Measurements from ENCODE around the gene CPXM1. TPM values are rescaled to one million over a fixed set of nuclear protein-coding genes. Genes with fewer than 3 reads are reported as not detected.
"Not testable (repeated sequence)": the region's sequence is repeated elsewhere in the genome, so short reads cannot be mapped to it uniquely, and the experiment has no call there.

Gene CPXM1
- total and polyA plus RNA-seq, 4 donors: 0.08 to 5.5 (median 0.16) TPM

- no peak for TF ChIP-seq FOXA1 (IDR thresholded peaks at IDR 0.05)
- no peak for TF ChIP-seq NR2F2 (IDR thresholded peaks at IDR 0.05)
- TF ChIP-seq GABPA (IDR thresholded peaks at IDR 0.05 in 1 of 2, conservative IDR thresholded peaks at IDR 0.05 in 1 of 2): no peak
Measured at GRCh38 chr20:2834401-2835110, 34.1 kb upstream of the CPXM1 start (continued).

- H3K9ac ChIP-seq (ENCODE audit: low read depth in 1 of 2, low read length in 2 of 2): no peak overlapping the region
- TF ChIP-seq HNF4G (IDR thresholded peaks at IDR 0.05) (no peak), RXRA (IDR thresholded peaks at IDR 0.05) (no peak), JUND (IDR thresholded peaks at IDR 0.05) (no peak), TAF1 (conservative IDR thresholded peaks at IDR 0.05) (no peak), NR2F2 (IDR thresholded peaks at IDR 0.05) (no peak), RAD21 (IDR thresholded peaks at IDR 0.05) (no peak)
- 90% methylated on average over 1 of the region's 1 CpG for WGBS
- H3K27me3 ChIP-seq (ENCODE audit: control insufficient read depth in 4 of 4, insufficient read depth in 4 of 4, low read length in 3 of 4): no peaks in the 10 kb centered on the region
- peaks cover 0 to 11% (median 3%) of the 10 kb centered on the region in 4 donors for H3K36me3 ChIP-seq (ENCODE audit: control insufficient read depth in 4 of 4, insufficient read depth in 3 of 4, low read depth in 1 of 4, low read length in 3 of 4)
- H3K4me3 ChIP-seq (ENCODE audit: low read depth in 1 of 3, low read length in 3 of 3): no peak overlapping the region
- H3K4me1 ChIP-seq (ENCODE audit: control insufficient read depth in 4 of 4, insufficient read depth in 4 of 4, low read length in 3 of 4): no peaks in the 10 kb centered on the region
- H3K9me3 ChIP-seq (ENCODE audit: control insufficient read depth in 4 of 4, low read length in 3 of 4): no peaks in the 10 kb centered on the region
- DNase-seq (ENCODE audit: low spot score): no peak
- no peak overlapping the region for H3K27ac ChIP-seq (ENCODE audit: low read depth in 1 of 2, low read length in 2 of 2)
Measured at GRCh38 chr20:2833761-2834160, 33.3 kb upstream of the CPXM1 start.

- not testable (repeated sequence) for DNase-seq (ENCODE audit: low spot score); H3K4me3 ChIP-seq (ENCODE audit: low read depth in 1 of 3, low read length in 3 of 3); H3K27ac ChIP-seq (ENCODE audit: low read depth in 1 of 2, low read length in 2 of 2); H3K36me3 ChIP-seq (ENCODE audit: control insufficient read depth in 4 of 4, insufficient read depth in 3 of 4, low read depth in 1 of 4, low read length in 3 of 4); H3K4me1 ChIP-seq (ENCODE audit: control insufficient read depth in 4 of 4, insufficient read depth in 4 of 4, low read length in 3 of 4); H3K9me3 ChIP-seq (ENCODE audit: control insufficient read depth in 4 of 4, low read length in 3 of 4); H3K9ac ChIP-seq (ENCODE audit: low read depth in 1 of 2, low read length in 2 of 2); H3K27me3 ChIP-seq (ENCODE audit: control insufficient read depth in 4 of 4, insufficient read depth in 4 of 4, low read length in 3 of 4)
- WGBS: 88% methylated on average over 7 of the region's 7 CpGs
Measured at GRCh38 chr20:2831206-2831605, 30.8 kb upstream of the CPXM1 start.

GRCh38 chr20:2829376-2829775 is 28.9 kb upstream of the CPXM1 start:
- H3K4me3 ChIP-seq (ENCODE audit: low read depth in 1 of 3, low read length in 3 of 3): no peak overlapping the region
- no peak overlapping the region for H3K27ac ChIP-seq (ENCODE audit: low read depth in 1 of 2, low read length in 2 of 2)
- H3K4me1 ChIP-seq (ENCODE audit: control insufficient read depth in 4 of 4, insufficient read depth in 4 of 4, low read length in 3 of 4): no peaks in the 10 kb centered on the region
- H3K36me3 ChIP-seq (ENCODE audit: control insufficient read depth in 4 of 4, insufficient read depth in 3 of 4, low read depth in 1 of 4, low read length in 3 of 4): no peaks in the 10 kb centered on the region
- TF ChIP-seq HNF4A (conservative IDR thresholded peaks at IDR 0.05): no peak
- TF ChIP-seq NR2F2 (IDR thresholded peaks at IDR 0.05): no peak
- TF ChIP-seq TAF1 (conservative IDR thresholded peaks at IDR 0.05): no peak
- no peak for TF ChIP-seq MAX (IDR thresholded peaks at IDR 0.05)
- no peak overlapping the region for H3K9ac ChIP-seq (ENCODE audit: low read depth in 1 of 2, low read length in 2 of 2)
- WGBS: 77% methylated on average over 6 of the region's 6 CpGs
- no peaks in the 10 kb centered on the region for H3K9me3 ChIP-seq (ENCODE audit: control insufficient read depth in 4 of 4, low read length in 3 of 4)
- DNase-seq (ENCODE audit: low spot score): no peak
- no peaks in the 10 kb centered on the region for H3K27me3 ChIP-seq (ENCODE audit: control insufficient read depth in 4 of 4, insufficient read depth in 4 of 4, low read length in 3 of 4)

GRCh38 chr20:2826655-2827054 is 26.2 kb upstream of the CPXM1 start:
- TF ChIP-seq HNF4G (IDR thresholded peaks at IDR 0.05): no peak
- no peak for TF ChIP-seq CTCF (IDR thresholded peaks at IDR 0.05; ENCODE audit: low read depth, low read length, missing input control)
- TF ChIP-seq FOXA2 (IDR thresholded peaks at IDR 0.05): no peak
- TF ChIP-seq RAD21 (IDR thresholded peaks at IDR 0.05): no peak
- no peak for TF ChIP-seq HNF4A (conservative IDR thresholded peaks at IDR 0.05)
- TF ChIP-seq SP1 (IDR thresholded peaks at IDR 0.05): no peak
- TF ChIP-seq TAF1 (conservative IDR thresholded peaks at IDR 0.05): no peak
- no peak for TF ChIP-seq EGR1 (IDR thresholded peaks at IDR 0.05; ENCODE audit: low read depth in 2 of 2)
- TF ChIP-seq NR2F2 (IDR thresholded peaks at IDR 0.05): no peak
- TF ChIP-seq YY1 (IDR thresholded peaks at IDR 0.05): no peak
- TF ChIP-seq ZBTB33 (IDR thresholded peaks at IDR 0.05): no peak
- TF ChIP-seq MAX (IDR thresholded peaks at IDR 0.05): no peak
- TF ChIP-seq RXRA (IDR thresholded peaks at IDR 0.05): no peak
- no peak for TF ChIP-seq ATF3 (IDR thresholded peaks at IDR 0.05)
- no peak for TF ChIP-seq JUND (IDR thresholded peaks at IDR 0.05)
- Histone ChIP-seq H3K4me3 (ENCODE audit: low read depth in 1 of 3, low read length in 3 of 3) (no peak overlapping the region), H3K9ac (ENCODE audit: low read depth in 1 of 2, low read length in 2 of 2) (no peak overlapping the region), H3K27ac (ENCODE audit: low read depth in 1 of 2, low read length in 2 of 2) (no peak overlapping the region), H3K27me3 (ENCODE audit: control insufficient read depth in 4 of 4, insufficient read depth in 4 of 4, low read length in 3 of 4) (no peaks in the 10 kb centered on the region), H3K4me1 (ENCODE audit: control insufficient read depth in 4 of 4, insufficient read depth in 4 of 4, low read length in 3 of 4) (no peaks in the 10 kb centered on the region), H3K9me3 (ENCODE audit: control insufficient read depth in 4 of 4, low read length in 3 of 4) (no peaks in the 10 kb centered on the region), H3K36me3 (ENCODE audit: control insufficient read depth in 4 of 4, insufficient read depth in 3 of 4, low read depth in 1 of 4, low read length in 3 of 4) (no peaks in the 10 kb centered on the region)
- no peak for DNase-seq (ENCODE audit: low spot score)
- 83% methylated on average over 4 of the region's 4 CpGs for WGBS

All from liver (tissue), 9 donors.